Neural cell (in vitro differentiated cells): ENCODE data around the gene CNTNAP2. TPM values are rescaled to one million over a fixed set of nuclear protein-coding genes. Genes with fewer than 3 reads are reported as not detected.

Source experiments
- H2AFZ ChIP-seq: fragments of 200-600, 300-800 bp; sonication (generic), shearing (Covaris generic); 2 replicates; pipeline ENCODE4 v1.6.0; 2014; ENCODE audit warnings: low read depth, mild to moderate bottlenecking, antibody characterized with exemption, low read length, moderate library complexity
- H3F3A ChIP-seq: fragments of 200-600 bp; shearing (Covaris generic); 2 replicates; pipeline ENCODE4 v1.6.1; 2016; ENCODE audit warnings: mild to moderate bottlenecking, moderate library complexity, mixed read lengths, antibody characterized with exemption, low read length; ENCODE audit not compliant: insufficient read depth, poor library complexity, severe bottlenecking
- H3K27ac ChIP-seq: fragments of 200-600, 300-800 bp; sonication (generic), shearing (Covaris generic); 2 replicates; pipeline ENCODE4 v1.5.1; 2014; ENCODE audit warnings: mild to moderate bottlenecking, low read length, moderate library complexity
- H3K27me3 ChIP-seq: fragments of 300-800, 200-600 bp; sonication (generic), shearing (Covaris generic); 2 replicates; pipeline ENCODE4 v1.6.0; 2014; ENCODE audit warnings: mild to moderate bottlenecking, low read depth, low read length, moderate library complexity; ENCODE audit not compliant: insufficient read depth
- H3K36me3 ChIP-seq: fragments of 300-800, 200-600 bp; sonication (generic), shearing (Covaris generic); 2 replicates; pipeline ENCODE4 v1.5.1; 2014; ENCODE audit warnings: mild to moderate bottlenecking, antibody characterized with exemption, low read length, moderate library complexity; ENCODE audit not compliant: insufficient read depth
- H3K4me2 ChIP-seq: fragments of 300-800, 200-600 bp; sonication (generic), shearing (Covaris generic); 2 replicates; pipeline ENCODE4 v1.6.0; 2014; ENCODE audit warnings: mild to moderate bottlenecking, low read length
- H3K4me3 ChIP-seq: fragments of 300-800, 200-600 bp; sonication (generic), shearing (Covaris generic); 2 replicates; pipeline ENCODE4 v1.5.1; 2014; ENCODE audit warnings: mild to moderate bottlenecking, low read length, moderate library complexity
- H3K79me2 ChIP-seq: fragments of 200-600 bp; shearing (Covaris generic); replicated peaks from 2 replicates; pipeline ENCODE4 v1.6.0; 2014; ENCODE audit warnings: mild to moderate bottlenecking, low read length, moderate library complexity; ENCODE audit not compliant: insufficient read depth
- H3K9ac ChIP-seq: fragments of 300-800, 200-600 bp; sonication (generic), shearing (Covaris generic); 2 replicates; pipeline ENCODE4 v1.6.1; 2016; ENCODE audit warnings: mild to moderate bottlenecking, low read length, mixed read lengths
- H3K9me2 ChIP-seq: fragments of 200-600 bp; shearing (Covaris generic); 2 replicates; pipeline ENCODE4 v1.6.1; 2016; ENCODE audit warnings: mild to moderate bottlenecking, low read length, mixed read lengths; ENCODE audit not compliant: insufficient read depth
- H3K9me3 ChIP-seq: fragments of 200-600, 300-800 bp; sonication (generic), shearing (Covaris generic); 2 replicates; pipeline ENCODE4 v1.6.1; 2016; ENCODE audit warnings: mild to moderate bottlenecking, mixed run types, low read length, moderate library complexity, mixed read lengths
- H4K20me1 ChIP-seq: fragments of 200-600 bp; shearing (Covaris generic); 2 replicates; pipeline ENCODE4 v1.6.1; 2016; ENCODE audit warnings: mild to moderate bottlenecking, mixed run types; ENCODE audit not compliant: insufficient read depth
- EP300 ChIP-seq: fragments of 450-650 bp; conservative IDR thresholded peaks from 2 replicates; pipeline ENCODE4 v1.6.1; 2014; ENCODE audit warnings: antibody characterized with exemption, mild to moderate bottlenecking, moderate library complexity; ENCODE audit not compliant: poor library complexity, severe bottlenecking
- EZH2 ChIP-seq: fragments of 200-600, 300-800 bp; shearing (Covaris generic), sonication (generic); IDR thresholded peaks from 2 replicates; pipeline ENCODE4 v1.6.1; 2014; ENCODE audit warnings: antibody characterized with exemption, low read length, borderline replicate concordance, mild to moderate bottlenecking; ENCODE audit not compliant: insufficient read depth, poor library complexity, severe bottlenecking
- MXI1 ChIP-seq: fragments of 450-650 bp; conservative IDR thresholded peaks from 2 replicates; pipeline ENCODE4 v1.6.1; 2014; ENCODE audit warnings: antibody characterized with exemption, mild to moderate bottlenecking; ENCODE audit not compliant: poor library complexity, severe bottlenecking
- POLR2AphosphoS5 ChIP-seq: IDR thresholded peaks from 2 replicates; pipeline ENCODE4 v1.6.1; 2012
- RAD21 ChIP-seq: fragments of 450-650 bp; conservative IDR thresholded peaks from 2 replicates; pipeline ENCODE4 v1.6.1; 2014; ENCODE audit warnings: antibody characterized with exemption, mild to moderate bottlenecking, moderate library complexity
- SMC3 ChIP-seq: fragments of 450-650 bp; conservative IDR thresholded peaks from 2 replicates; pipeline ENCODE4 v1.6.1; 2014; ENCODE audit warnings: antibody characterized with exemption, mild to moderate bottlenecking, moderate library complexity; ENCODE audit not compliant: poor library complexity
- TAF1 ChIP-seq: IDR thresholded peaks from 2 replicates; pipeline ENCODE4 v1.6.1; 2012; ENCODE audit warnings: low read depth
- polyA plus RNA-seq: library from polyadenylated mRNA; depleted of rRNA; stranded (reverse); fragments of >200 nt; gene quantifications from 2 replicates; pipeline ENCODE4 v1.2.3, GENCODE V29; 2014
- TF ChIP-seq, protein P1 (sequence below): IDR thresholded peaks from 2 replicates; pipeline ENCODE4 v1.6.1; 2012; ENCODE audit warnings: borderline replicate concordance
- TF ChIP-seq, protein P2 (sequence below): fragments of 450-650 bp; IDR thresholded peaks from 2 replicates; pipeline ENCODE4 v1.5.1; 2014; ENCODE audit warnings: antibody characterized with exemption, mild to moderate bottlenecking, moderate library complexity; ENCODE audit not compliant: poor library complexity, severe bottlenecking

Gene CNTNAP2
- polyA plus RNA-seq, 1 donor from 2014 or later = 276 TPM

DNA sequence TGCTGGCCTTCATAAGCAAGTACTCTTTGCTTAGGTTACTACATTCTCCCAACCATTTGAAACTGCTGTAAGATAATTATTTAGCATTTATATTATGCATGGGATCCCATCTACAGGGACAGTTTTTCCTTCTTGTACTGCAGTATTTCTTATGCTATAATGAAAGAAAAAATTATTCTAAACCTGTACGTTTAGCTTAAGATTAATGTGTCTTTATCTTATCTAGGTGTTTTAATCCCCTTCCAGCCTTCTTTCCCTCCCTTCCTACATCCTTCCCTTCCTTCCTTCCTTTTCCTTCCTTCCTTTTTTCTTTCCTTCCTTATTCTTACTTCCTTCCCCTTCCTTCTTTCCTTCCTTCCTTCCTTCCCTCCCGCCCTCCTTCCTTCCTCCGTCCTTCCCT lies 778.3 kb downstream of the CNTNAP2 start:
- Histone ChIP-seq H3K79me2 (no peaks in the 10 kb centered on the region), H3K27ac (no peak overlapping the region), H3F3A (no peaks in the 10 kb centered on the region), H4K20me1 (no peaks in the 10 kb centered on the region), H3K9me3 (no peaks in the 10 kb centered on the region), H3K36me3 (no peaks in the 10 kb centered on the region), H3K4me2 (no peak overlapping the region), H3K9me2 (no peaks in the 10 kb centered on the region), H3K27me3 (no peaks in the 10 kb centered on the region), H3K9ac (no peak overlapping the region), H3K4me3 (no peak overlapping the region), H2AFZ (no peak overlapping the region)
- TF ChIP-seq SMC3 (no peak), TAF1 (no peak), EZH2 (no peak), RAD21 (no peak), MXI1 (no peak), EP300 (no peak), POLR2AphosphoS5 (no peak)
- TF ChIP-seq, protein P1, sequence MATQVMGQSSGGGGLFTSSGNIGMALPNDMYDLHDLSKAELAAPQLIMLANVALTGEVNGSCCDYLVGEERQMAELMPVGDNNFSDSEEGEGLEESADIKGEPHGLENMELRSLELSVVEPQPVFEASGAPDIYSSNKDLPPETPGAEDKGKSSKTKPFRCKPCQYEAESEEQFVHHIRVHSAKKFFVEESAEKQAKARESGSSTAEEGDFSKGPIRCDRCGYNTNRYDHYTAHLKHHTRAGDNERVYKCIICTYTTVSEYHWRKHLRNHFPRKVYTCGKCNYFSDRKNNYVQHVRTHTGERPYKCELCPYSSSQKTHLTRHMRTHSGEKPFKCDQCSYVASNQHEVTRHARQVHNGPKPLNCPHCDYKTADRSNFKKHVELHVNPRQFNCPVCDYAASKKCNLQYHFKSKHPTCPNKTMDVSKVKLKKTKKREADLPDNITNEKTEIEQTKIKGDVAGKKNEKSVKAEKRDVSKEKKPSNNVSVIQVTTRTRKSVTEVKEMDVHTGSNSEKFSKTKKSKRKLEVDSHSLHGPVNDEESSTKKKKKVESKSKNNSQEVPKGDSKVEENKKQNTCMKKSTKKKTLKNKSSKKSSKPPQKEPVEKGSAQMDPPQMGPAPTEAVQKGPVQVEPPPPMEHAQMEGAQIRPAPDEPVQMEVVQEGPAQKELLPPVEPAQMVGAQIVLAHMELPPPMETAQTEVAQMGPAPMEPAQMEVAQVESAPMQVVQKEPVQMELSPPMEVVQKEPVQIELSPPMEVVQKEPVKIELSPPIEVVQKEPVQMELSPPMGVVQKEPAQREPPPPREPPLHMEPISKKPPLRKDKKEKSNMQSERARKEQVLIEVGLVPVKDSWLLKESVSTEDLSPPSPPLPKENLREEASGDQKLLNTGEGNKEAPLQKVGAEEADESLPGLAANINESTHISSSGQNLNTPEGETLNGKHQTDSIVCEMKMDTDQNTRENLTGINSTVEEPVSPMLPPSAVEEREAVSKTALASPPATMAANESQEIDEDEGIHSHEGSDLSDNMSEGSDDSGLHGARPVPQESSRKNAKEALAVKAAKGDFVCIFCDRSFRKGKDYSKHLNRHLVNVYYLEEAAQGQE = no peak
- TF ChIP-seq, protein P2, sequence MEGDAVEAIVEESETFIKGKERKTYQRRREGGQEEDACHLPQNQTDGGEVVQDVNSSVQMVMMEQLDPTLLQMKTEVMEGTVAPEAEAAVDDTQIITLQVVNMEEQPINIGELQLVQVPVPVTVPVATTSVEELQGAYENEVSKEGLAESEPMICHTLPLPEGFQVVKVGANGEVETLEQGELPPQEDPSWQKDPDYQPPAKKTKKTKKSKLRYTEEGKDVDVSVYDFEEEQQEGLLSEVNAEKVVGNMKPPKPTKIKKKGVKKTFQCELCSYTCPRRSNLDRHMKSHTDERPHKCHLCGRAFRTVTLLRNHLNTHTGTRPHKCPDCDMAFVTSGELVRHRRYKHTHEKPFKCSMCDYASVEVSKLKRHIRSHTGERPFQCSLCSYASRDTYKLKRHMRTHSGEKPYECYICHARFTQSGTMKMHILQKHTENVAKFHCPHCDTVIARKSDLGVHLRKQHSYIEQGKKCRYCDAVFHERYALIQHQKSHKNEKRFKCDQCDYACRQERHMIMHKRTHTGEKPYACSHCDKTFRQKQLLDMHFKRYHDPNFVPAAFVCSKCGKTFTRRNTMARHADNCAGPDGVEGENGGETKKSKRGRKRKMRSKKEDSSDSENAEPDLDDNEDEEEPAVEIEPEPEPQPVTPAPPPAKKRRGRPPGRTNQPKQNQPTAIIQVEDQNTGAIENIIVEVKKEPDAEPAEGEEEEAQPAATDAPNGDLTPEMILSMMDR = no peak

DNA sequence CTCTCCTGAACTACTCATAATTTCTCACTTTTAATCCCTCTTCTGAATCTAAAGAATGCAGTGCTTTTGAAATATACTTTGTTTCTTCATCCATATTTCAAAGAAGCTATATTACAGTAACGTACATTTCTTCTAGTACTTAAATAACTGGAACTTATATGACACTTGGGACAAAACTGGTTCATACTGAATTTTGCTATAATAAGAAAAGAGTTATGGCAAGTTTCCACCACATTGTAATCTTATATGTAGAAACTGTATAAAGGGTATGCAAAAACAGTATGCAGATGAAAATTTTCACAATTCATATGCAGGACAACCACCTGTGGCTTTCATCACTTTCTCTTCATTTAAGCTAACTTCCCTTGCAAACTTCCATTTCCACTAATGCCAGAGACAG lies 785.7 kb downstream of the CNTNAP2 start:
- H3K4me2 ChIP-seq = no peak overlapping the region

More for the DNA sequence above, 785.7 kb downstream of the CNTNAP2 start:
- Histone ChIP-seq H3K27ac (no peak overlapping the region), H3K9me2 (no peaks in the 10 kb centered on the region), H2AFZ (no peak overlapping the region), H3K4me3 (no peak overlapping the region), H3F3A (no peaks in the 10 kb centered on the region), H3K9ac (no peak overlapping the region), H3K79me2 (no peaks in the 10 kb centered on the region), H3K27me3 (no peaks in the 10 kb centered on the region), H4K20me1 (no peaks in the 10 kb centered on the region), H3K9me3 (no peaks in the 10 kb centered on the region), H3K36me3 (no peaks in the 10 kb centered on the region)
- TF ChIP-seq RAD21 (no peak), TAF1 (no peak), MXI1 (no peak), POLR2AphosphoS5 (no peak), EZH2 (no peak), SMC3 (no peak), EP300 (no peak)
- TF ChIP-seq, protein P2 = no peak
- TF ChIP-seq, protein P1 = no peak
